GM12864 (cell line): ENCODE measurements around the gene NCKAP5.

Source experiments
- DNase-seq: peaks from one replicate; pipeline ENCODE4 v3.0.0-alpha.2; 2011; ENCODE audit warnings: low read depth
- H3K4me3 ChIP-seq: 2 replicates; pipeline ENCODE4 v1.5.1; 2011; ENCODE audit warnings: mild to moderate bottlenecking, low read depth, low read length, control low read depth
- CTCF ChIP-seq: IDR thresholded peaks from 2 replicates; pipeline ENCODE4 v1.5.1; 2011; ENCODE audit warnings: low read depth, mild to moderate bottlenecking, moderate library complexity, low read length, control low read depth, inconsistent platforms; ENCODE audit errors: missing control alignments

Gene NCKAP5

GRCh38 chr2:133579274-133579673 lies 11.0 kb upstream of the NCKAP5 start:
- H3K4me3 ChIP-seq = no peak overlapping the region
- no peak for DNase-seq
- TF ChIP-seq CTCF = no peak

GRCh38 chr2:133576714-133577113 lies 8.5 kb upstream of the NCKAP5 start:
- DNase-seq = no peak
- no peak overlapping the region for H3K4me3 ChIP-seq
- TF ChIP-seq CTCF = no peak

- DNase-seq = no peak
- H3K4me3 ChIP-seq = no peak overlapping the region
- no peak for TF ChIP-seq CTCF
Measured at GRCh38 chr2:133574620-133575019, 6.4 kb upstream of the NCKAP5 start.

- DNase-seq = no peak
- no peak overlapping the region for H3K4me3 ChIP-seq
- TF ChIP-seq CTCF = no peak
Measured at GRCh38 chr2:133574186-133574585, 5.9 kb upstream of the NCKAP5 start.

- DNase-seq = no peak
- TF ChIP-seq CTCF = no peak
- no peak overlapping the region for H3K4me3 ChIP-seq
Measured at GRCh38 chr2:133573491-133574162, 5.4 kb upstream of the NCKAP5 start.

GRCh38 chr2:133571249-133571648 lies 3.0 kb upstream of the NCKAP5 start:
- no peak for TF ChIP-seq CTCF
- no peak for DNase-seq
- H3K4me3 ChIP-seq = no peak overlapping the region

- no peak for TF ChIP-seq CTCF
- no peak overlapping the region for H3K4me3 ChIP-seq
- DNase-seq = no peak
Measured at GRCh38 chr2:133570542-133570941, 2.3 kb upstream of the NCKAP5 start.
